Suprapubic skin (tissue), 4 donors: ENCODE data around the gene TMEM208.

ENCODE experiments used
- CTCF ChIP-seq, 2 donors: fragments of 200-600 bp in 1 of 2; fragments of 450-650 bp in 1 of 2; sonication (generic) in 1 of 2; IDR thresholded peaks; one replicate each; pipeline ENCODE4 v1.5.1; 2016 to 2019; ENCODE audit warnings: antibody characterized with exemption in 2 of 2, mild to moderate bottlenecking in 1 of 2, moderate library complexity in 1 of 2
- EP300 ChIP-seq: sonication (generic); formaldehyde crosslinking; IDR thresholded peaks from one replicate; pipeline ENCODE4 v1.6.1; 2017; ENCODE audit warnings: antibody characterized with exemption
- POLR2A ChIP-seq, 2 donors: fragments of 450-650 bp; IDR thresholded peaks; one replicate each; pipeline ENCODE4 v1.6.1; 2017; ENCODE audit warnings: antibody characterized with exemption in 2 of 2, mild to moderate bottlenecking in 2 of 2, moderate library complexity in 2 of 2
- POLR2AphosphoS5 ChIP-seq, 3 donors: sonication (generic); formaldehyde crosslinking; IDR thresholded peaks; one replicate each; pipeline ENCODE4 v1.6.1; 2017; ENCODE audit warnings: antibody characterized with exemption in 3 of 3

- TF ChIP-seq CTCF (IDR thresholded peaks at IDR 0.05) (no peak), POLR2AphosphoS5 (IDR thresholded peaks at IDR 0.05) (no peak), POLR2A (IDR thresholded peaks at IDR 0.05) (no peak), EP300 (no peak)
These were observed 20.1 kb upstream of the TMEM208 start for GRCh38 chr16:67206838-67207248.
